HG03520 (cell line): ENCODE results near the gene PMM2.
A peak's percentile ranks its signal among the peaks of the same experiment; 100 is the strongest.
"Not testable (repeated sequence)": the region's sequence is repeated elsewhere in the genome, so short reads cannot be mapped to it uniquely, and the experiment has no call there.

ENCODE experiments used
- ATAC-seq: cut with Tn5 transposase; IDR thresholded peaks from one replicate; pipeline ENCODE4 v1.9.1; 2021; ENCODE audit warnings: mild to moderate bottlenecking, moderate library complexity; ENCODE audit not compliant: unreplicated experiment

The PMM2 gene

GRCh38 chr16:8797364-8798173, at the start of gene PMM2, which contains the start of gene TMEM186:
Gene PMM2, plus strand, starts transcription at chr16:8797839. Its CDS starts 44 bp downstream, at chr16:8797883.
Gene TMEM186, minus strand, starts transcription at chr16:8797639. Its CDS starts 25 bp downstream, at chr16:8797614.
- peak; percentile 90 for ATAC-seq

GRCh38 chr16:8748944-8749343, 48.7 kb upstream of the PMM2 start:
- ATAC-seq = not testable (repeated sequence)

GRCh38 chr16:8751481-8752311, 45.9 kb upstream of the PMM2 start:
- ATAC-seq = no peak

GRCh38 chr16:8752706-8753105, 44.9 kb upstream of the PMM2 start:
- ATAC-seq = no peak

GRCh38 chr16:8753416-8754054, 44.1 kb upstream of the PMM2 start:
- no peak for ATAC-seq

GRCh38 chr16:8756755-8757154, 40.9 kb upstream of the PMM2 start:
- no peak for ATAC-seq

GRCh38 chr16:8758022-8758421, 39.6 kb upstream of the PMM2 start:
- ATAC-seq = no peak

GRCh38 chr16:8760021-8760420, 37.6 kb upstream of the PMM2 start:
- no peak for ATAC-seq

GRCh38 chr16:8761078-8761477, 36.6 kb upstream of the PMM2 start:
- no peak for ATAC-seq

- no peak for ATAC-seq
These were observed 35.4 kb upstream of the PMM2 start for GRCh38 chr16:8762254-8762653.

GRCh38 chr16:8763083-8763482, 34.6 kb upstream of the PMM2 start:
- no peak for ATAC-seq

GRCh38 chr16:8763899-8764298, 33.7 kb upstream of the PMM2 start:
- ATAC-seq = no peak

- no peak for ATAC-seq
These were observed 33.0 kb upstream of the PMM2 start for GRCh38 chr16:8764525-8765250.

GRCh38 chr16:8767176-8767575, 30.5 kb upstream of the PMM2 start:
- ATAC-seq = no peak

GRCh38 chr16:8768283-8768682, 29.4 kb upstream of the PMM2 start:
- no peak for ATAC-seq

GRCh38 chr16:8768692-8769091, 28.9 kb upstream of the PMM2 start:
- no peak for ATAC-seq

- ATAC-seq = no peak
These were observed 24.1 kb upstream of the PMM2 start for GRCh38 chr16:8773537-8773936.

- no peak for ATAC-seq
These were observed 23.4 kb upstream of the PMM2 start for GRCh38 chr16:8774208-8774607.

- ATAC-seq = no peak
These were observed 22.3 kb upstream of the PMM2 start for GRCh38 chr16:8775359-8775758.

- no peak for ATAC-seq
These were observed 21.5 kb upstream of the PMM2 start for GRCh38 chr16:8776129-8776584.

- no peak for ATAC-seq
These were observed 20.4 kb upstream of the PMM2 start for GRCh38 chr16:8777217-8777616.
